Tibial nerve (tissue), 4 donors: ENCODE results near the gene FHAD1. TPM values are rescaled to one million over a fixed set of nuclear protein-coding genes. Genes with fewer than 3 reads are reported as not detected.

Experiments
- DNase-seq, 2 donors: peaks; one replicate each; pipeline ENCODE4 v3.0.0-alpha.2; 2019; ENCODE audit warnings: low spot score in 2 of 2
- H3K27ac ChIP-seq, 4 donors: fragments of 200-600 bp; sonication (generic) in 3 of 4; one replicate each; pipeline ENCODE4 v1.5.1; 2017 to 2019; ENCODE audit warnings: mild to moderate bottlenecking in 1 of 4
- H3K27me3 ChIP-seq, 2 donors: fragments of 200-600 bp; sonication (generic) in 1 of 2; one replicate each; pipeline versions ENCODE4 v1.5.1 to v1.6.0; 2017 to 2019
- H3K36me3 ChIP-seq, 3 donors: fragments of 200-600 bp; sonication (generic); one replicate each; pipeline ENCODE4 v1.5.1; 2018 to 2019
- H3K4me1 ChIP-seq, 4 donors: fragments of 200-600 bp; sonication (generic) in 3 of 4; one replicate each; pipeline ENCODE4 v1.5.1; 2017 to 2019
- H3K4me3 ChIP-seq, 4 donors: fragments of 200-600 bp; sonication (generic) in 3 of 4; one replicate each; pipeline ENCODE4 v1.5.1; 2017 to 2019; ENCODE audit warnings: mild to moderate bottlenecking in 1 of 4, moderate library complexity in 1 of 4
- H3K9me3 ChIP-seq, 4 donors: fragments of 200-600 bp; sonication (generic) in 3 of 4; one replicate each; pipeline ENCODE4 v1.5.1; 2017 to 2019
- CTCF ChIP-seq, 5 experiments: fragments of 200-600 bp in 3 of 5; fragments of 450-650 bp in 2 of 5; sonication (generic) in 3 of 5; IDR thresholded peaks; one replicate each; pipeline ENCODE4 v1.5.1; 2016 to 2019; ENCODE audit warnings: antibody characterized with exemption in 5 of 5, mild to moderate bottlenecking in 3 of 5, moderate library complexity in 2 of 5
- EP300 ChIP-seq, 2 donors: sonication (generic); formaldehyde crosslinking; IDR thresholded peaks; one replicate each; pipeline ENCODE4 v1.6.1; 2017; ENCODE audit warnings: antibody characterized with exemption in 2 of 2, mild to moderate bottlenecking in 1 of 2
- POLR2A ChIP-seq, 2 donors: fragments of 450-650 bp; IDR thresholded peaks; one replicate each; pipeline ENCODE4 v1.6.1; 2017; ENCODE audit warnings: antibody characterized with exemption in 2 of 2, mild to moderate bottlenecking in 2 of 2, moderate library complexity in 2 of 2
- WGBS, 2 donors: methylation state at CpG; one replicate each; pipeline ENCODE4 v1.1.5; 2018; 5-methylcytosine and 5-hydroxymethylcytosine counted together
- total RNA-seq, 4 donors: library from RNA; depleted of rRNA; stranded (reverse); fragments of >200 nt; gene quantifications; one replicate each; pipeline ENCODE4 v1.1.0, GENCODE V29; 2016

Gene FHAD1
- total RNA-seq, 4 donors from 2014 or later, result 0.30 to 0.63 TPM; not detected in 2

GRCh38 chr1:15406614-15407559 is 159.9 kb downstream of the FHAD1 start:
- peak in 1 of 2 donors; percentile 71 for DNase-seq
- H3K9me3 ChIP-seq, result no peaks in the 10 kb centered on the region
- no peak overlapping the region for H3K4me3 ChIP-seq
- peaks cover 0 to 43% (median 15%) of the 10 kb centered on the region in 4 donors for H3K4me1 ChIP-seq
- no peaks in the 10 kb centered on the region for H3K36me3 ChIP-seq
- H3K27me3 ChIP-seq, result no peaks in the 10 kb centered on the region
- 44 to 56% methylated on average over 11 of the region's 11 CpGs for WGBS, 2 donors
- TF ChIP-seq EP300 (IDR thresholded peaks at IDR 0.05) (peak in 1 of 2 donors; percentile 70), CTCF (IDR thresholded peaks at IDR 0.05) (no peak), POLR2A (IDR thresholded peaks at IDR 0.05) (no peak)
- H3K27ac ChIP-seq, result peak overlapping the region in 2 of 4 donors; percentile 70 to 77

GRCh38 chr1:15407580-15407979 is 160.6 kb downstream of the FHAD1 start:
- Histone ChIP-seq H3K4me3 (no peak overlapping the region), H3K4me1 (peaks cover 0 to 50% (median 19%) of the 10 kb centered on the region in 4 donors), H3K9me3 (no peaks in the 10 kb centered on the region), H3K27me3 (no peaks in the 10 kb centered on the region), H3K27ac (peak overlapping the region in 2 of 4 donors; percentile 70 to 77), H3K36me3 (no peaks in the 10 kb centered on the region)
- 56 to 65% methylated on average over 7 of the region's 7 CpGs for WGBS, 2 donors
- TF ChIP-seq CTCF (IDR thresholded peaks at IDR 0.05) (no peak), POLR2A (IDR thresholded peaks at IDR 0.05) (no peak), EP300 (IDR thresholded peaks at IDR 0.05) (no peak)
- no peak for DNase-seq

- Histone ChIP-seq H3K27me3 (no peaks in the 10 kb centered on the region), H3K36me3 (no peaks in the 10 kb centered on the region), H3K9me3 (no peaks in the 10 kb centered on the region), H3K27ac (peak overlapping the region; percentile 10 to 92 (median 80)), H3K4me1 (peaks cover 0 to 60% (median 20%) of the 10 kb centered on the region in 4 donors), H3K4me3 (peak overlapping the region; percentile 66 to 98 (median 79))
- DNase-seq, result no peak
- no peak for TF ChIP-seq EP300 (IDR thresholded peaks at IDR 0.05)
- no peak for TF ChIP-seq POLR2A (IDR thresholded peaks at IDR 0.05)
- TF ChIP-seq CTCF (IDR thresholded peaks at IDR 0.05), result no peak
- WGBS, 2 donors, result 27 to 40% methylated on average over 11 to 14 of the region's 14 CpGs
Measured at GRCh38 chr1:15408890-15409387, 161.9 kb downstream of the FHAD1 start.

- DNase-seq, result peak; percentile 74 to 75
- H3K27me3 ChIP-seq, result no peaks in the 10 kb centered on the region
- TF ChIP-seq CTCF (IDR thresholded peaks at IDR 0.05) (peak in 2 of 5 experiments; percentile 18 to 28), EP300 (IDR thresholded peaks at IDR 0.05) (peak in 1 of 2 donors; percentile 43), POLR2A (IDR thresholded peaks at IDR 0.05) (peak; percentile 36 to 85)
- H3K4me3 ChIP-seq, result peak within 1 kb of the TSS; percentile 66 to 98 (median 79)
- no peaks in the 10 kb centered on the region for H3K36me3 ChIP-seq
- peaks cover 0 to 66% (median 20%) of the 10 kb centered on the region in 4 donors for H3K4me1 ChIP-seq
- H3K27ac ChIP-seq, result peak within 1 kb of the TSS; percentile 10 to 92 (median 80)
- WGBS, 2 donors, result 1 to 3% methylated on average over 17 to 21 of the region's 99 CpGs
- H3K9me3 ChIP-seq, result no peaks in the 10 kb centered on the region
Measured at GRCh38 chr1:15409388-15410222, 162.6 kb downstream of the FHAD1 start, which contains the start of gene EFHD2. TSS of gene EFHD2 (plus strand) at chr1:15409888. CDS start at chr1:15409972, 84 bp downstream.
